AG04449 (cell line): ENCODE data around the gene ACOX1.

Experiments used
- CTCF ChIA-PET: fragments of 350-600 bp; formaldehyde crosslinking; extraction: SDS; loops from one replicate; lab custom pipeline; 2021; ENCODE audit warnings: antibody characterized with exemption; lab: Yijun Ruan, JAX
- POLR2A ChIA-PET: fragments of 400-600, 350-600 bp; formaldehyde crosslinking; extraction: SDS; loops from one replicate; lab custom pipeline; 2020; ENCODE audit warnings: antibody characterized with exemption, inconsistent platforms; lab: Yijun Ruan, JAX
- DNase-seq: peaks from one replicate; pipeline ENCODE4 v3.0.0-alpha.2; 2010; ENCODE audit warnings: low read depth, low spot score
- H3K4me3 ChIP-seq: 2 replicates; pipeline ENCODE4 v1.5.1; 2011; ENCODE audit warnings: low read depth, mild to moderate bottlenecking, control low read depth, low read length
- TF ChIP-seq, protein P1 (sequence below): IDR thresholded peaks from one replicate; pipeline ENCODE4 v1.5.1; 2011; ENCODE audit warnings: mild to moderate bottlenecking, moderate library complexity, low read length, control low read depth, inconsistent platforms; ENCODE audit not compliant: insufficient read depth; ENCODE audit errors: missing control alignments

The ACOX1 gene

DNA sequence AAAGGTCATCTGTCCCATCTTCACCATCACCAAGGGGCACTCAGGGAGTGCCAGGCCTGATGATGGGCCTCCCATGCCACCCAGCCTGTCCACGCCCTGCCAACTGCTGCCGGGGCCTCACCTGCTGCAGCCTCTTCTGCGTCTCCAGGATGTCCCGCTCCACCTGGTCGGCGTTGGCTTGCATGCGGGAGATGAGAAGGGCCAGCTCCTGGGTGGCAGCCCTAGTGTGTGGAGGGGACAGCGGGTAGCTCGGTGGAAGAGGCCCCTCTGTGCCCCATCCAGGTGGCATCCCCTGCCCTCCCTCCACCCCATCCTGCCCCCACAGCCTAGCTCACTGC, 44.9 kb upstream of the ACOX1 start:
- no peak for DNase-seq
- TF ChIP-seq, protein P1, sequence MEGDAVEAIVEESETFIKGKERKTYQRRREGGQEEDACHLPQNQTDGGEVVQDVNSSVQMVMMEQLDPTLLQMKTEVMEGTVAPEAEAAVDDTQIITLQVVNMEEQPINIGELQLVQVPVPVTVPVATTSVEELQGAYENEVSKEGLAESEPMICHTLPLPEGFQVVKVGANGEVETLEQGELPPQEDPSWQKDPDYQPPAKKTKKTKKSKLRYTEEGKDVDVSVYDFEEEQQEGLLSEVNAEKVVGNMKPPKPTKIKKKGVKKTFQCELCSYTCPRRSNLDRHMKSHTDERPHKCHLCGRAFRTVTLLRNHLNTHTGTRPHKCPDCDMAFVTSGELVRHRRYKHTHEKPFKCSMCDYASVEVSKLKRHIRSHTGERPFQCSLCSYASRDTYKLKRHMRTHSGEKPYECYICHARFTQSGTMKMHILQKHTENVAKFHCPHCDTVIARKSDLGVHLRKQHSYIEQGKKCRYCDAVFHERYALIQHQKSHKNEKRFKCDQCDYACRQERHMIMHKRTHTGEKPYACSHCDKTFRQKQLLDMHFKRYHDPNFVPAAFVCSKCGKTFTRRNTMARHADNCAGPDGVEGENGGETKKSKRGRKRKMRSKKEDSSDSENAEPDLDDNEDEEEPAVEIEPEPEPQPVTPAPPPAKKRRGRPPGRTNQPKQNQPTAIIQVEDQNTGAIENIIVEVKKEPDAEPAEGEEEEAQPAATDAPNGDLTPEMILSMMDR: no peak
- H3K4me3 ChIP-seq: no peak overlapping the region
- ChIA-PET CTCF (interaction anchor here (1.5 kb wide), 1 partner anchor 10 kb away, joined by 7 read pairs; no protein-coding TSS in a partner anchor), POLR2A (no interaction called here)

DNA sequence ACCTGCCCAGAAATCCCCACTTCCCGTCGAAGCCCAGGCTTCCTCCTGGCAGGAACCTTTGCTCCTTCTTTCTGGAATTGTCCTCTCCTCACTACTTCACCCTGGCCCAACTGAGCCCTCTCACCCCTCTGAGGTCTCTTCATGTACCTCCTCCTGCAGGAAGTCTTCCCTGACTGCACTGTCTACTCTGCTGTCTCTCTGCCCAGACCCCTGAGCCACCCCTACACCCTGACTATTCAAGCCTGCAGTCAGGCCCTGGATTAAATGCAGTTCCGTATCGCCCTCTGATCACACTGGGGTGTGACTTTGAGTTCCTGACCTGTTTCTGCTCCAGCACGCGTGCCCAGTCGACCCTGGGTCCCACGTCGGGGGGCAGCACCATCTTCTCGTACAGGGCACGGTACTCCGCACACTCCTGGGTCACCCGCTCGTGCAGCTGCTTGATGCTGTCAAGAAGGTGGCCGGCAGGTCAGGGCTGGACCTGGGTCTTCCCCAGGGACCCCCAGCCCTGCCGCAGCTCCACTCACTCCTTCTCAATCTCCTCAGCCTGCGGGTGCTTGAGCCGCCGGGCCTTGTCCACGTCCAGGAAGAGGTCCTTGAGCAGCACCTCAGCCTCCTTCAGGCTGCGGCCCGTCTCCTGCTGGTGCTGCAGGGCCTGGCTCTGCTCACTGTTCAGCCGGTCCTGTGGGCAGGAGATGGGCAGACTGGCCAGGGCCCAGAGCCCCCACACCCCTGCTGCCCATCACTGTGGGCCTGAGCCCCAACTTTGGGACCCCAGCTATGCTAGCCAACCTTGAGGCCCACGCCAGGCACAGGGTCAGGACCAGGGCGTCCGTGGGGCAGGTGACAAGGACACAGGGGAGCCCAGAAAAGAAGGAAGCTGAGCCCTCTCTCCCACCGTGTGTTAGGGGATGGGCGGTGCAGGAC, 44.3 kb upstream of the ACOX1 start:
- TF ChIP-seq, protein P1: no peak

DNA sequence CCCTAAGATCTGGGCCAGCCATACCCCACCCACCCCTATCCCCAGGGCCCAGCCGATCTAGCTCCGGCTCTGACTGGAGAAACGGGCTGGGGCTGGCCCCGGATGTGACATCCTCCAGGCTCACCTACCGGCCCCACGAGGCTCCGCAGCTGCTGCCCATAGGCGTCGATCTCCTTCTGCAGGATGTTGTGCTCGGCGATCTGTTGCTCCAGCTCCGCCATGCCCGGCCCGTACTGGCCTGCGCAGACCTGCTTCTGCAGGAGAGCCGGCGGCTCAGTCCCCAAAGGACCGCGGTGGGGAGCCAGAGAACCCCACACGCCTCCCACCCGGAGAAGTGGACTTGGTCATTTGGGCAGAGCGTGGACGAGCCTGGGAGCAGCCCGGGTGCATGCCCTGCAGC, 43.3 kb upstream of the ACOX1 start:
- no peak for DNase-seq
- TF ChIP-seq, protein P1: no peak
- ChIA-PET CTCF (interaction anchor here (1.0 to 15.6 kb wide), 2 partner anchors 8 to 20 kb away, joined by 3 to 363 read pairs; partner anchors contain the start of gene CDK3), POLR2A (interaction anchor here (0.7 kb wide), 1 partner anchor 43 kb away, joined by 3 read pairs; no protein-coding TSS in a partner anchor)
- no peak overlapping the region for H3K4me3 ChIP-seq

More for the DNA sequence above, 44.3 kb upstream of the ACOX1 start:
- ChIA-PET CTCF (interaction anchor here (1.5 kb wide), 1 partner anchor 9 kb away, joined by 7 read pairs; no protein-coding TSS in a partner anchor), POLR2A (no interaction called here)
- no peak for DNase-seq
- no peak overlapping the region for H3K4me3 ChIP-seq

DNA sequence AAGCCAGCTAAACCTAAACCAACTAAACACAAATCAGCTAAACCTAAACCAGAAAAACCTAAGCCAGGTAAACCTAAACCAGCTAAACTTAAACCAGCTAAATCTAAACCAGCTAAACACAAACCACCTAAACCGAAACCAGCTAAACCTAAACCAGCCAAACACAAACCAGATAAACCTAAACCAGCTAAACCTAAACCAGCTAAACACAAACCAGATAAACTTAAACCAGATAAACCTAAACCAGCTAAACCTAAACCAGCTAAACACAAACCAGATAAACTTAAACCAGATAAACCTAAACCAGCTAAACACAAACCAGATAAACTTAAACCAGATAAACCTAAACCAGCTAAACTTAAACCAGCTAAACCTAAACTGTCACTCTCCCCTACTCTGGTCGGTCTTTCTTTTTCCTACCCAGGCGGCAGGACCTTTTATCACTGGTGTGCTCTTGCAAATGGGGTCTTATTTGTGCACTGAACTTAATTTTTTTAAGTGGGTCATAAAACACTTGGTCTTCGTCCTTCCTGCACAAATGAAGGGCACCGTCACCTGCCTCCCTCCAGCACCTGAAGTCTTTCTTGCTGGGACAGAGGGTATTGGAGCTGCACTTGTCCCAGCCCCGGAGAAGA, 41.0 kb upstream of the ACOX1 start:
- POLR2A ChIA-PET: no interaction called here

DNA sequence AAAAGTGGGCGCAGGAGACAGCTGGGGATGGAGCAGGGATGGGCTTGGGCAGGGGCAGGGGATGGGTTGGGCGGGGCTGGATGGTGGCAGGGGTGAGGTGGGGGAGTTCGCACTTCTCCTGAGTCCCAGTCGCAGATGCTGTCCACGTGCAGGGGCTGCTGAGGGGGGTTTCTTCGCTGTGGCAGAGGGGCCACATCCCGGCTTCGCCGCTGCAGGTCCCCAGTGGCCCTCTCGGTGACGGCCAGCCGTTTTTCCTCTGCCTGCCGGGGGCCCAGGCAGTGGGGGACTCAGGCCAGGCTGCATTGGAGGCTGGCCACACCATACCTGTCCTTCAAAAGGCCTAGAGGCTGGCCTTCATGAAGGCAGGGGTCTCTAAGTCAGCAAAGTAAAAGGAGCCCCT, 39.8 kb upstream of the ACOX1 start:
- TF ChIP-seq, protein P1: no peak
- H3K4me3 ChIP-seq: no peak overlapping the region
- ChIA-PET CTCF (interaction anchor here (0.9 to 15.6 kb wide), 3 partner anchors 13 to 261 kb away, joined by 3 to 363 read pairs (median 113); partner anchors contain the start of gene CDK3), POLR2A (no interaction called here)
- no peak for DNase-seq

More for the DNA sequence above, 41.0 kb upstream of the ACOX1 start:
- DNase-seq: no peak
- H3K4me3 ChIP-seq: no peak overlapping the region
- TF ChIP-seq, protein P1: no peak
- CTCF ChIA-PET: interaction anchor here (0.6 to 15.6 kb wide), 6 partner anchors 11 to 260 kb away, joined by 3 to 363 read pairs (median 4); partner anchors contain the start of gene CDK3

DNA sequence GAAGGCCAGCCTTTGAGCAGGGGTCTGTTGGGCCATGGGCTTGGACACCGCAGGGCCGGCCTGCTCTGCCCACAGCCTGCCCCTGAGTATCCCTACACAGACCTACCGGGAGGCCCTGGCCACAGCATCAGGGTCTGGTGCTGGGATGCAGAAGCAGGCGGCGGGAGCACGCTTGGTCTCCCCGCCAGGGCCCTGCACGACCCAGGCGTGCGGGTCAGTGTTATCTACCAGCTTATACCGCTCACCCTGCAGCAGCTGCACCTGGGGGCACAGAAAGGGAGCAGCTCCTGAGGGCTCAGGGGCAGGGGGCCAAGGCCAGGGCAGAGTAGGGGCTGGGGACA, 39.3 kb upstream of the ACOX1 start:
- no peak overlapping the region for H3K4me3 ChIP-seq
- ChIA-PET POLR2A (no interaction called here), CTCF (interaction anchor here (1.4 to 15.6 kb wide), 5 partner anchors 12 to 280 kb away, joined by 4 to 363 read pairs (median 15); partner anchors contain the start of gene CDK3)
- no peak for DNase-seq
- TF ChIP-seq, protein P1: no peak
